WI38 (cell line): ENCODE results near the gene PCDHB15.
"Not testable (repeated sequence)": the region's sequence is repeated elsewhere in the genome, so short reads cannot be mapped to it uniquely, and the experiment has no call there.

Source experiments
- H3K4me3 ChIP-seq: 2 replicates; pipeline ENCODE4 v1.5.1; 2011; ENCODE audit warnings: low read depth, mild to moderate bottlenecking, control low read depth, low read length
- TF ChIP-seq, protein P1 (sequence below): IDR thresholded peaks from 2 replicates; pipeline ENCODE4 v1.5.1; 2012; ENCODE audit warnings: low read depth, mild to moderate bottlenecking, control low read depth, low read length

PCDHB15 gene

GRCh38 chr5:141245250-141245717 lies at the start of gene PCDHB15:
PCDHB15 (plus strand) TSS chr5:141245395; CDS start chr5:141245579, 184 bp downstream.
- TF ChIP-seq, protein P1, sequence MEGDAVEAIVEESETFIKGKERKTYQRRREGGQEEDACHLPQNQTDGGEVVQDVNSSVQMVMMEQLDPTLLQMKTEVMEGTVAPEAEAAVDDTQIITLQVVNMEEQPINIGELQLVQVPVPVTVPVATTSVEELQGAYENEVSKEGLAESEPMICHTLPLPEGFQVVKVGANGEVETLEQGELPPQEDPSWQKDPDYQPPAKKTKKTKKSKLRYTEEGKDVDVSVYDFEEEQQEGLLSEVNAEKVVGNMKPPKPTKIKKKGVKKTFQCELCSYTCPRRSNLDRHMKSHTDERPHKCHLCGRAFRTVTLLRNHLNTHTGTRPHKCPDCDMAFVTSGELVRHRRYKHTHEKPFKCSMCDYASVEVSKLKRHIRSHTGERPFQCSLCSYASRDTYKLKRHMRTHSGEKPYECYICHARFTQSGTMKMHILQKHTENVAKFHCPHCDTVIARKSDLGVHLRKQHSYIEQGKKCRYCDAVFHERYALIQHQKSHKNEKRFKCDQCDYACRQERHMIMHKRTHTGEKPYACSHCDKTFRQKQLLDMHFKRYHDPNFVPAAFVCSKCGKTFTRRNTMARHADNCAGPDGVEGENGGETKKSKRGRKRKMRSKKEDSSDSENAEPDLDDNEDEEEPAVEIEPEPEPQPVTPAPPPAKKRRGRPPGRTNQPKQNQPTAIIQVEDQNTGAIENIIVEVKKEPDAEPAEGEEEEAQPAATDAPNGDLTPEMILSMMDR, result no peak
- peak within 1 kb of the TSS; percentile 48 for H3K4me3 ChIP-seq

- H3K4me3 ChIP-seq, result no peak overlapping the region
- TF ChIP-seq, protein P1, result no peak
Measured at GRCh38 chr5:141196363-141196762, 48.8 kb upstream of the PCDHB15 start.

DNA sequence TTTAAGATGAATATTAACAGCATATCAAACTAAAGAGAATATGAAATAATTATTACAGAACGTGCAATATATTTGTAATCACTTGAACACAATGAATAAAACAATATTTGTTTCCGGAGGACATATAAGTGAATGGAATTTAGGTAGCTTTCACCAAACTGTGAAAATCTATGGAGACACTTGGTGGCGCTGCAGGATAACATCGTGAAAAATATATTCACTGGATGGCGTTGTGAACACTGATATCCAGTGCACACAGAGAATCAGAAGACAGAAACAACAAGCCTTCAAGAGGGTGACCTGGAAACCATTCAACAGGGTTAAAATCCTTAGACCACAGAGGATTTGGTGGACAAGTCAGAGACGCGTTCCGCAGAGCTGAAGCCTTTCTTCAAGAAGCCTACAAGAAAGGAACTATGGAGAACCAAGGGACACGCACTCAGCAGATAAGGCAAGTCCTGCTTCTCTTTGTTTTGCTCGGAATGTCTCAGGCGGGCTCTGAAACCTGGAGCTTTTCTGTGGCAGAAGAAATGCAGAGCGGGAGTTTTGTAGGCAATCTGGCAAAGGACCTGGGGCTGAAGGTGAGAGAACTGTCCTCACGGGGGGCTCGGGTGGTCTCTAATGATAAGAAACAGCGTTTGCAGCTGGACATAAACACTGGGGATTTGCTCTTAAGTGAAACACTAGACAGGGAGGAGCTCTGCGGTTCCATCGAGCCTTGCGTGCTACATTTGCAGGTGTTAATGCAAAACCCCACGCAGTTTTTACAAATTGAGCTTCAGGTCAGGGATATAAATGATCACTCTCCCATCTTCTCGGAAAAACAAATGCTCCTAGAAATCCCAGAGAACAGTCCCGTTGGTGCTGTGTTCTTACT lies 45.6 kb upstream of the PCDHB15 start, which contains the start of gene PCDHB11:
PCDHB11 (plus strand) TSS at position 269 of the 877 bp plus-strand sequence; CDS start at position 417, 148 bp downstream.
- H3K4me3 ChIP-seq, result peak within 1 kb of the TSS; percentile 46
- TF ChIP-seq, protein P1, result peak; percentile 18; the same call in 1 of the 2 replicates

- not testable (repeated sequence) for H3K4me3 ChIP-seq
Measured at GRCh38 chr5:141201126-141201525, 44.1 kb upstream of the PCDHB15 start.

DNA sequence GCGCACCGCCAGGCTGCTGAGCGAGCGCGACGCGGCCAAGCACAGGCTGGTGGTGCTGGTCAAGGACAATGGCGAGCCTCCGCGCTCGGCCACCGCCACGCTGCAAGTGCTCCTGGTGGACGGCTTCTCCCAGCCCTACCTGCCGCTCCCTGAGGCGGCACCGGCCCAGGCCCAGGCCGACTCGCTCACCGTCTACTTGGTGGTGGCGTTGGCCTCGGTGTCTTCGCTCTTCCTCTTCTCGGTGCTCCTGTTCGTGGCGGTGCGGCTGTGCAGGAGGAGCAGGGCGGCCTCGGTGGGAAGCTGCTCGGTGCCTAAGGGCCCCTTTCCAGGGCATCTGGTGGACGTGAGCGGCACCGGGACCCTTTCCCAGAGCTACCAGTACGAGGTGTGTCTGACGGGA lies 43.5 kb upstream of the PCDHB15 start:
- H3K4me3 ChIP-seq, result not testable (repeated sequence)

- TF ChIP-seq, protein P1, result peak; percentile 26; the same call in 1 of the 2 replicates
- peak within 1 kb of the TSS; percentile 39 for H3K4me3 ChIP-seq
Measured at GRCh38 chr5:141208478-141208877, 36.7 kb upstream of the PCDHB15 start, which contains the start of gene PCDHB12. PCDHB12 (plus strand) TSS chr5:141208719; CDS start chr5:141208908, 189 bp downstream.

GRCh38 chr5:141210281-141210680 lies 34.9 kb upstream of the PCDHB15 start:
- H3K4me3 ChIP-seq, result not testable (repeated sequence)

- not testable (repeated sequence) for H3K4me3 ChIP-seq
Measured at GRCh38 chr5:141210849-141211248, 34.3 kb upstream of the PCDHB15 start.

DNA sequence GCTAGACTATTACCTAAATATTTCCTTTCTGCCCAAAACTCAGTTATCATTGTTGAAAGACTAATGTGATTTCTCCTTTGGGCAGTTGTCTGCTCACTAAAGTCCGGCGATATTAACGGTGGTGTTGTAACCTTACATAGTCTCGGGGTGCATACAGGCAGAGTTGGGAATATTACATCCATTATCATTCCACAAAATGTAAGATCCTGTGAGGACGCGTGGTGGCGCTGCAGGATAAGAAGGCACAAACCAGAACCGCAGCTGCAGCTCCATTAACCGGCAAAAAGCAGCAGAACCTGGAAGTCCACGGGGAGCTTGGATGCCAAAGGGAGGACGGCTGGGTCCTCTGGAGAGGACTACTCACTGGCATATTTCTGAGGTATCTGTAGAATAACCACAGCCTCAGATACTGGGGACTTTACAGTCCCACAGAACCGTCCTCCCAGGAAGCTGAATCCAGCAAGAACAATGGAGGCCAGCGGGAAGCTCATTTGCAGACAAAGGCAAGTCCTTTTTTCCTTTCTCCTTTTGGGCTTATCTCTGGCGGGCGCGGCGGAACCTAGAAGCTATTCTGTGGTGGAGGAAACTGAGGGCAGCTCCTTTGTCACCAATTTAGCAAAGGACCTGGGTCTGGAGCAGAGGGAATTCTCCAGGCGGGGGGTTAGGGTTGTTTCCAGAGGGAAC lies 31.4 kb upstream of the PCDHB15 start, which contains the start of gene PCDHB13:
PCDHB13 (plus strand) TSS at position 264 of the 684 bp plus-strand sequence; CDS start at position 469, 205 bp downstream.
- TF ChIP-seq, protein P1, result 0 out of 2 replicates have a peak, but pooled peaks have one; percentile 14
- peak within 1 kb of the TSS; percentile 27; the same call in 1 of the 2 replicates for H3K4me3 ChIP-seq

- peak overlapping the region; percentile 27; the same call in 1 of the 2 replicates for H3K4me3 ChIP-seq
Measured at GRCh38 chr5:141214583-141214982, 30.6 kb upstream of the PCDHB15 start.

DNA sequence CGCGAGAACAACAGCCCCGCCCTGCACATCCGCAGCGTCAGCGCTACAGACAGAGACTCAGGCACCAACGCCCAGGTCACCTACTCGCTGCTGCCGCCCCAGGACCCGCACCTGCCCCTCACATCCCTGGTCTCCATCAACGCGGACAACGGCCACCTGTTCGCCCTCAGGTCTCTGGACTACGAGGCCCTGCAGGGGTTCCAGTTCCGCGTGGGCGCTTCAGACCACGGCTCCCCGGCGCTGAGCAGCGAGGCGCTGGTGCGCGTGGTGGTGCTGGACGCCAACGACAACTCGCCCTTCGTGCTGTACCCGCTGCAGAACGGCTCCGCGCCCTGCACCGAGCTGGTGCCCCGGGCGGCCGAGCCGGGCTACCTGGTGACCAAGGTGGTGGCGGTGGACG lies 29.7 kb upstream of the PCDHB15 start:
- H3K4me3 ChIP-seq, result not testable (repeated sequence)

- H3K4me3 ChIP-seq, result not testable (repeated sequence)
Measured at GRCh38 chr5:141216035-141216434, 29.2 kb upstream of the PCDHB15 start.
